GM18526 (cell line): ENCODE results near the gene BEST2.

ENCODE experiments used
- POLR2A ChIP-seq: IDR thresholded peaks from 3 replicates; pipeline ENCODE4 v1.6.1; 2011; ENCODE audit not compliant: insufficient read length; ENCODE audit errors: extremely low read depth

BEST2 gene

DNA sequence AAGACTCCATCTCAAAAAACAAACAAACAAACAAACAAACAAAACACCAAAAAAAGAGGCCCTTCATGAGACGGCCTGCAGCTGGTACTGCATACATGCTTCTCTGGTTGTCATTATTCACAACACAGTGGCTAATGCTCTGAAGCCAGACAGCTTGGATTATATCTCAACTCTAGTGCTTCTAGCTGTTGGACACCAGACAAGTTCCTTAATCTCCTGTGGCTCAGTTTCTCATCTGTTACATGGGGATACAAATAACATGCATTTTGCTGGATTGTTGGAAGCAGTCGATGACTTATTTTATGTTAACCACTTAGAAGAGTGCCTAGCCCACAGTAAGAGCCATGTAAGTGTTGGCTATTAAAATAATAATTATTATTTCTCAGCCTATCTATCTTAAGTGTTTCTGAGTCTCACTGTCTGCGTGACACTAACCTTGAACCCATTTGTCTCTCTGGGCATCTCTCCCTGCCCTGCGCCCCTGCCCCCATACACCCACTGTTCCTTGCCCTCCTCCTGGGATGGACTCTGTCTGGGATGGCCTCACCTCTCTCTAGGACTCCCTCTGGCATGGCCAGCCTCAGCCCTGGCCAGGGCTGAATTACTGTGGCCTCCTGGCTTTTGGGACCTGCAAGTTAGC lies 36.6 kb downstream of the BEST2 start:
- TF ChIP-seq POLR2A = no peak

DNA sequence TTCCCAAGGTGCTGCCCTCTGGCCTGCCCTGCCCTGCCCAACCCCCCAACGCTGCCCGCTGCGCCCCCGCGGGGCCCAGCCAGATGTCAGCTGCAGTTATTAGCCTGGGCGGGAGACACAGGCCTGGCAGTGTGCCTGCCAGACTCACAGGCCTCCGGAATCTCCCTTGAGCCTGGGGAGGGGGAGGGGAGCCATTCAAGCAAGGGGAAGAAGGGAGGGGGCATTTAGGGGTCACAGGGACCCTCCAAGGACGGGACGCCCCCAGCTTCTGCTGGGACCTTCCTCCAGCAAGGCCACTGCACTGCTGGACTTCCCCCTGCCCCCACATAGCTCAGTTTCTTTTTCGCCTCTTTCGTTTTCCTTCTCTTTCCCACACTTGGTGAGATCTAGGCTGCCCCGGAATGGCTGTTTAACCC lies 37.1 kb downstream of the BEST2 start:
- TF ChIP-seq POLR2A = no peak

DNA sequence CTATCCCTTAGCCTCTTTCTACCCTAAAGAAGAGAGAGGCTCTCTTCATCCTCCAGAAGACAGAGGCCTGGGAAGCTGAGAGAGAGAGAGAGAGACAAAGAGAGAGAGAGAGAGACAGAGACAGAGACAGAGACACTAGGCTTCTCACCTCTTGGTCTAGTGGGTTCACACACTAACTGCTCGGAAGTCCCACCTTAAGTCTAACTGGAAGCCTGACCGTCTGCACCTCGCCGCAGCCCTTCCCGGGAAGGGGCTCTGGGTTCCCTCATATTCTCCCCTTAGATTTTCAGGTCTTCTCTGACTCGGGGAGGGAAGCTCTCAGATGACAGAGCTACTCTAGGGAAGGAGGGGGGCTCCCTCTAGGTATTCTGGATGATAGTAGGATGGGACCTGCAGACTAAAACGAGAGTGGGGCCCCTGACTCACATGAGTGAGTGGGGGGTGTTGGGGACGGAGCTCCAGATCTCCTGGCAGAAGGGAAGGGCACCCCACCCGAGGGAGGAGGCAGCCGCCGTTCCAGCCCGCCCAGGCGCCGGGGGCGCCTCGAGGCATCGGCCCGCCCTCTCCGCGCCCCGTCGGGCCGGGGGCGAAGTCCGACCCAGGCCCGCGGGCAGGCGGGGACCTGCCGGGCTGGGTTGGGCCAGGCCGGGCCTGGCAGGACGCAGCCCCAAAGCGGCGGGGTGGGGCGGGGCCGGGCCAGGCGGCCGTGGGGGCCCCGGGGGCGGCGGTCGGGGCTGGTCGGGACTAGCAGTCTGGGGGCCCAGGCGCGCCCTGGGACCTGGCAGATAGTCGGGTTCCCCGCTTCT lies 37.7 kb downstream of the BEST2 start:
- peak; percentile 67 for TF ChIP-seq POLR2A

DNA sequence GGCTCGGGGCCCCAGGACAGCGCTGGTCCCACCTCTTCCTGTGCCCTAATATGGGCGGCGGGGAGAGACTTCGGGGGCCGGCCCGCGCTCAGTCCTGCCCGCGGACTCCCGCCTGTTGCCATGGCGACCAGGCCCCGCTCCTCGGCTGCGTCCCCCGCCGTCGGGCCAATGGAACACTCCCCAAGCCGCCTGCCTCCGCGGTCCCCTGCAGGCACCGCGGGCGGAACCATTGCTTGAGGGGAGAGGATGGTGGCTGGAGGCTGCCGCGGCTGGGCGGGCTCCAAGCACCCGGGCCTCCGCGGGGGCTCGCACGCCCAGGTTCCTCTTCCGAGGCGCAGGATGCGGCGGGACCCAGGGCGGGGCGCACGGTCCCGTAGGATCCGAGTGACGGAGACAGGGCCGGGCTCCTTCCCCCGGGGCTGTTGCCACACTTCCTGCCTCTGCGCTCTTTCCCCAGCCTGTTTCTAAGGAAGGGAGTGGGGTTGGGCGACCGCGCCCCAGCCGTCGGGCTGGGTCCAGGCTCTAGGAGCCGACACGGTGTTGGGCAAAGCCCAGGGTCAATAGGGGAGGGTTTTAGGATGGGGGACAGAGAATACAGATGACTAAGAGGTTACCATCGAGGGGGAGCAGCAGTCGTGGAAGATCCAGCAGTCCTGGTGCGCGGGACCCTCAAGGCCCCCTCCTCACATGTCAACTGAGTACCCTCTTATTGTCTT lies 38.5 kb downstream of the BEST2 start:
- peak; percentile 8 for TF ChIP-seq POLR2A

DNA sequence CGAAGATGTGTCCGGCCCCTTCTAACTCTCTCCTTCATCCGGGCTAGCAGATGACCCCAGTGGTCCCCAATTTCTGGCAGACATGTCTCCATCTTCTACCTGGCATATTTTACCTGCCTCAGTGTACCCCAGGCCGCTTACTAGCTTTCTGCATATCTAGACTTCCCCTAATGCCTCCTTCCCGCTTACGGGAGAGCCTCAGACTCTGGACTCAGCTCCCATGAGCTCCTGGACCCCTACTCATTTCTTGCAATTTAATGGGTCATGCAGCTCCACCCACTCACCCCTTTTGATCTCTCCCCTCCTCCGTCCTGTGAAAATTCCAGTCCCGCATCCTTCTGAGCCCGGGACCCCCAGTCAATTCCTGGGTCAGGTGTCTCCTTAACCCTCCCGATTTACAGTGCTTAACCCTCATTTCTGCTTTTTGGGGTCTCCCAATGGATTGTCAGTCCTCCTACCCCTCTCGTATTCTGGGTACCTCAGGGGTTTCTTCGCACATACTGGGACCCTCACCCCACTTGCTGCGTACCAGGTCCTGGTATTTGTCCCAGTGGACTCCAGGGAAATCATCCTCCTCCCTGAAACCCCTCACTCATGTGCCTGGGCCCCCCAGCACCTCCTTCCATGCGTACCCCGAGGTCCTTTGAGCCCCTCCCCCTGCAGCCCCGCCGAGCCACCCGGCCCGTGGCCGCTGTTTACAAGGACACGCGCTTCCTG lies 39.2 kb downstream of the BEST2 start:
- no peak for TF ChIP-seq POLR2A

DNA sequence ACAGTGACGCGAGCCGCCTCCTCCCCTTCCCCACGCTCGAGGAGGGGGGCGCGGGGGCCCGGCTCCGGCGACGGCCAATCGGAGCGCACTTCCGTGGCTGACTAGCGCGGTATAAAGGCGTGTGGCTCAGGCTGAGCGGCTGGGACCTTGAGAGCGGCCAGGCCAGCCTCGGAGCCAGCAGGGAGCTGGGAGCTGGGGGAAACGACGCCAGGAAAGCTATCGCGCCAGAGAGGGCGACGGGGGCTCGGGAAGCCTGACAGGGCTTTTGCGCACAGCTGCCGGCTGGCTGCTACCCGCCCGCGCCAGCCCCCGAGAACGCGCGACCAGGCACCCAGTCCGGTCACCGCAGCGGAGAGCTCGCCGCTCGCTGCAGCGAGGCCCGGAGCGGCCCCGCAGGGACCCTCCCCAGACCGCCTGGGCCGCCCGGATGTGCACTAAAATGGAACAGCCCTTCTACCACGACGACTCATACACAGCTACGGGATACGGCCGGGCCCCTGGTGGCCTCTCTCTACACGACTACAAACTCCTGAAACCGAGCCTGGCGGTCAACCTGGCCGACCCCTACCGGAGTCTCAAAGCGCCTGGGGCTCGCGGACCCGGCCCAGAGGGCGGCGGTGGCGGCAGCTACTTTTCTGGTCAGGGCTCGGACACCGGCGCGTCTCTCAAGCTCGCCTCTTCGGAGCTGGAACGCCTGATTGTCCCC lies 39.9 kb downstream of the BEST2 start, which contains the start of gene JUNB:
Gene JUNB, plus strand, starts transcription at position 142 of the 706 bp plus-strand sequence. Its CDS starts 286 bp downstream, at position 428.
- peak; percentile 100 for TF ChIP-seq POLR2A

DNA sequence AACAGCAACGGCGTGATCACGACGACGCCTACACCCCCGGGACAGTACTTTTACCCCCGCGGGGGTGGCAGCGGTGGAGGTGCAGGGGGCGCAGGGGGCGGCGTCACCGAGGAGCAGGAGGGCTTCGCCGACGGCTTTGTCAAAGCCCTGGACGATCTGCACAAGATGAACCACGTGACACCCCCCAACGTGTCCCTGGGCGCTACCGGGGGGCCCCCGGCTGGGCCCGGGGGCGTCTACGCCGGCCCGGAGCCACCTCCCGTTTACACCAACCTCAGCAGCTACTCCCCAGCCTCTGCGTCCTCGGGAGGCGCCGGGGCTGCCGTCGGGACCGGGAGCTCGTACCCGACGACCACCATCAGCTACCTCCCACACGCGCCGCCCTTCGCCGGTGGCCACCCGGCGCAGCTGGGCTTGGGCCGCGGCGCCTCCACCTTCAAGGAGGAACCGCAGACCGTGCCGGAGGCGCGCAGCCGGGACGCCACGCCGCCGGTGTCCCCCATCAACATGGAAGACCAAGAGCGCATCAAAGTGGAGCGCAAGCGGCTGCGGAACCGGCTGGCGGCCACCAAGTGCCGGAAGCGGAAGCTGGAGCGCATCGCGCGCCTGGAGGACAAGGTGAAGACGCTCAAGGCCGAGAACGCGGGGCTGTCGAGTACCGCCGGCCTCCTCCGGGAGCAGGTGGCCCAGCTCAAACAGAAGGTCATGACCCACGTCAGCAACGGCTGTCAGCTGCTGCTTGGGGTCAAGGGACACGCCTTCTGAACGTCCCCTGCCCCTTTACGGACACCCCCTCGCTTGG lies 40.7 kb downstream of the BEST2 start:
- TF ChIP-seq POLR2A = peak; percentile 38

DNA sequence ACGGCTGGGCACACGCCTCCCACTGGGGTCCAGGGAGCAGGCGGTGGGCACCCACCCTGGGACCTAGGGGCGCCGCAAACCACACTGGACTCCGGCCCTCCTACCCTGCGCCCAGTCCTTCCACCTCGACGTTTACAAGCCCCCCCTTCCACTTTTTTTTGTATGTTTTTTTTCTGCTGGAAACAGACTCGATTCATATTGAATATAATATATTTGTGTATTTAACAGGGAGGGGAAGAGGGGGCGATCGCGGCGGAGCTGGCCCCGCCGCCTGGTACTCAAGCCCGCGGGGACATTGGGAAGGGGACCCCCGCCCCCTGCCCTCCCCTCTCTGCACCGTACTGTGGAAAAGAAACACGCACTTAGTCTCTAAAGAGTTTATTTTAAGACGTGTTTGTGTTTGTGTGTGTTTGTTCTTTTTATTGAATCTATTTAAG lies 41.3 kb downstream of the BEST2 start:
- no peak for TF ChIP-seq POLR2A

DNA sequence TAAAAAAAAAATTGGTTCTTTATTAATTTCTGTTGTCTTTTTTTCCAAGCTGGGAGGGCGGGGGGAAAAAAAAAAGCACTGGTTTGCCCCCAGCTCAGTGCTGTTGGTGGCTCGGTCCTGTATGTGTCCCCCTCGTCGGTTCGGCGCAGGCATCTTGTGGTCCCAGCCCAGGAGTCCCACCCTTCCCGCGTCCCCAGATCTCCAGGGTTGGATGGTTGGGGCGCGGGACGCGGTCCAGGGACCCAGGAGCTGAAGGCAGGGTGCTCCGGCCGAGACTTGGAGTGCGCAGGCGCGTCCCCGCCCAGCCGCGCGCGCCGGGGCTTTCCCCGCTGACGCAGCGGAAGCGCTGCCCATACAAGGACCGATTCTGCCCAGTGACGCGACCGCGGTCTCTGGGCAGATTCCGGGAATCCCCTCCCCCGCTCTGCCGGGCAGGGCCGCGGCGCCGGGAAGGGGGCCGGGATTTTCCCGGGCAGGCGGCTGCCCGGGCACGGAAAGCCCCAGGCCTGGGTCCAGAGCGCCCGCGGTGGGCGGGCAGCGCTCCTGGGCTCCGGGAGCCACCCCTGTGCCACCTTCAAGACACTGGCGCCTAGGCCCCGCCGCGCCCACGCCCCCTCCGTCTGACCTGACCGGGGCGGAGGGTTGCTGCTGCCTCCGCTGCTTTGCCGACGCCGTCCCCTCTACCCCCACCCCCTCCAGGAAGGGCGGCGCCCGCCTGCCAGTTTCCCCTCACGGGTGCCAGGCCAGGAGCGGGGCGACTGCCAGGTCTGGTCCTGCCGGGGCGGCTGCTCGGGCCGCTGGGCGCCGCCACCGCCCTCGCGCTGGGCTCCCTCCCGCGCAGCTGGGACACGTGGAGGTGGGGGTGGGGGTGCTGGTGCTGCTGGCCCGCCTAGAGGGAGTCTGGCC lies 42.0 kb downstream of the BEST2 start:
- TF ChIP-seq POLR2A = peak; percentile 86

DNA sequence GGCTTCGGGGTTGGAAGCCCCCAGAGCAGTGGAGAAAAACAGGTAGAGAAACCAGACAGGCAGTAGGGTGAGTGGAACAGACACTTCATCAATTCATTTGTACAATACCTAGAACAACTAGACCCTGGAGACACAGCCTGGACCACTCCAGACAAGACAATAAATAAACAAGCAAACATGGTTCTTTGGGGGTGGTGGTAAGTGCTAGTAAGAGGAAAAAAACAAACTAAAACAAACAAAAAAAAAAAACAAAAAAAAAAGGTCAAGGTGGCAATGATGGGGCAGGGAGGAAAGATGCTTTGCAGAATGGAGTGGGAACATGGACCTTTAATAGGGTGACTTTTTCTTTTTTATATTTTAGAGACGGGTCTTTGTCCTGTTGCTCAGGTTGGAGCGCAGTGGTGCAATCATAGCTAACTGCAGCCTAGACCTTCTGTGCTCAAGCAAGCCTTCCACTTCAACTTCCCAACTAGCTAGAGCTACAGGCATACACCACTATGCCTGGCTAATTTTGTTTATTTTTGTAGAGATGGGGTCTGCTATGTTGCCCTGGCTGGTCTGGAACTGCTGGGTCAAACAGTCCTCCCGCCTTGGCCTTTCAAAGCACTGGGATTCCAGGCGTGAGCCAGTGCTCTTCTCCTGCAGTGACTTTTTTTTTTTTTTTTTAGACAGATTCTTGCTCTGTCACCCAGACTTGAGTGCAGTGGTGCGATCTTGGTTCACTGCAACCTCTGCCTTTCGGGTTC lies 42.8 kb downstream of the BEST2 start:
- TF ChIP-seq POLR2A = no peak

DNA sequence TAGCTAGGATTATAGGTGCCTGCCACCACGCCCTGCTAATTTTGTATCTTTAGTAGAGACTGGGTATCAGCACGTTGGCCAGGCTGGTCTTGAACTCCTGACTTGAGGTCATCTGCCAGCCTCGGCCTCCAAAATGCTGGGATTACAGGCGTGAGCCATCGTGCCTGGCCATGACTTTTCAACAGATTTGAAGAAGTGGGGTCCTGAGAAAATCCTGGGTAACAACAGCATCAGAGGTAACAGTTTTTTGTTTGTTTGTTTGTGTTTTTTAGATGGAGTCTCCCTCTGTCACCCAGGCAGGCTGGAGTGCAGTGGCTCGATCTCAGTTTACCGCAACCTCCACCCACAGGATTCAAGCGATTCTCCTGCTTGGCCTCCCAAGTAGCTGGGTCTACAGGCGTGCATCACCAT lies 43.4 kb downstream of the BEST2 start:
- TF ChIP-seq POLR2A = no peak
